Tibial nerve (tissue), 3 donors: ENCODE results near the gene ABHD17B.
A peak's percentile ranks its signal among the peaks of the same experiment; 100 is the strongest.

ENCODE experiments used
- CTCF ChIP-seq, 5 experiments: fragments of 200-600 bp in 3 of 5; fragments of 450-650 bp in 2 of 5; sonication (generic) in 3 of 5; IDR thresholded peaks; one replicate each; pipeline ENCODE4 v1.5.1; 2016 to 2019; ENCODE audit warnings: antibody characterized with exemption in 5 of 5, mild to moderate bottlenecking in 3 of 5, moderate library complexity in 2 of 5
- POLR2A ChIP-seq, 2 donors: fragments of 450-650 bp; IDR thresholded peaks; one replicate each; pipeline ENCODE4 v1.6.1; 2017; ENCODE audit warnings: antibody characterized with exemption in 2 of 2, mild to moderate bottlenecking in 2 of 2, moderate library complexity in 2 of 2

GRCh38 chr9:71911061-71911907 is at the start of gene ABHD17B, which contains the start of gene C9orf85:
- peak; percentile 96 to 97 for TF ChIP-seq POLR2A (IDR thresholded peaks at IDR 0.05)
- peak in 2 of 5 experiments; percentile 20 to 28 for TF ChIP-seq CTCF (IDR thresholded peaks at IDR 0.05)
